ENCODE measurements around the gene ZNF668.
A peak's percentile ranks its signal among the peaks of the same experiment; 100 is the strongest.

ZNF668 gene

GRCh38 chr16:31087971-31088370 is 13.9 kb upstream of the ZNF668 start:
- Histone ChIP-seq H3K4ac (ENCODE audit: low read depth in 1 of 2, low read length in 2 of 2) (no peak overlapping the region), H3K27me3 (ENCODE audit: control insufficient read depth in 1 of 2, insufficient read depth in 1 of 2, low read length in 2 of 2) (no peaks in the 10 kb centered on the region), H3K9ac (ENCODE audit: low read length) (peak overlapping the region; percentile 43), H4K91ac (ENCODE audit: low read length) (peak overlapping the region; percentile 21), H2AFZ (ENCODE audit: low read depth, low read length) (no peak overlapping the region), H2BK120ac (ENCODE audit: low read depth, low read length) (no peak overlapping the region), H3K4me2 (ENCODE audit: low read length, poor library complexity, severe bottlenecking) (no peak overlapping the region), H3K36me3 (ENCODE audit: control insufficient read depth in 1 of 2, insufficient read depth in 2 of 2, low read depth in 1 of 2, low read length in 2 of 2) (peaks cover 79 to 87% of the 10 kb centered on the region in 2 experiments), H3K79me1 (replicated peaks; ENCODE audit: low read length, poor library complexity, severe bottlenecking) (peaks cover 48% of the 10 kb centered on the region), H2BK12ac (ENCODE audit: low read length in 2 of 2) (no peak overlapping the region), H3K18ac (ENCODE audit: low read depth in 1 of 2, low read length in 2 of 2) (no peak overlapping the region), H2BK5ac (ENCODE audit: low read depth, low read length, poor library complexity, severe bottlenecking) (no peak overlapping the region), H3K4me1 (ENCODE audit: control insufficient read depth, insufficient read depth, low read depth, low read length) (peaks cover 33% of the 10 kb centered on the region), H3K23ac (ENCODE audit: low read length in 2 of 2) (no peak overlapping the region), H3K27ac (ENCODE audit: low read length, poor library complexity, severe bottlenecking) (no peak overlapping the region), H4K8ac (ENCODE audit: low read length) (no peak overlapping the region), H3K14ac (ENCODE audit: low read length in 2 of 2) (no peak overlapping the region), H2AK5ac (ENCODE audit: low read length, severe bottlenecking) (no peak overlapping the region), H3K4me3 (ENCODE audit: insufficient read depth in 1 of 2, low read depth in 1 of 2, low read length in 2 of 2) (no peak overlapping the region), H2BK15ac (ENCODE audit: low read depth, poor library complexity, severe bottlenecking) (no peak overlapping the region), H3K9me3 (ENCODE audit: control insufficient read depth, low read length) (no peaks in the 10 kb centered on the region)
- DNase-seq, result no peak
- WGBS, result 100% methylated on average over 4 of the region's 5 CpGs

GRCh38 chr16:31087481-31087880 is 13.4 kb upstream of the ZNF668 start:
- 96% methylated on average over 8 of the region's 8 CpGs for WGBS
- no peak overlapping the region for H2AFZ ChIP-seq (ENCODE audit: low read depth, low read length)
- DNase-seq, result no peak
- H2BK120ac ChIP-seq (ENCODE audit: low read depth, low read length), result no peak overlapping the region
- no peak overlapping the region for H3K27ac ChIP-seq (ENCODE audit: low read length, poor library complexity, severe bottlenecking)
- no peak overlapping the region for H3K18ac ChIP-seq (ENCODE audit: low read depth in 1 of 2, low read length in 2 of 2)
- H4K91ac ChIP-seq (ENCODE audit: low read length), result no peak overlapping the region
- H3K9me3 ChIP-seq (ENCODE audit: control insufficient read depth, low read length), result no peaks in the 10 kb centered on the region
- H3K4ac ChIP-seq (ENCODE audit: low read depth in 1 of 2, low read length in 2 of 2), result no peak overlapping the region
- H2BK5ac ChIP-seq (ENCODE audit: low read depth, low read length, poor library complexity, severe bottlenecking), result no peak overlapping the region
- H3K4me2 ChIP-seq (ENCODE audit: low read length, poor library complexity, severe bottlenecking), result no peak overlapping the region
- peaks cover 32% of the 10 kb centered on the region for H3K4me1 ChIP-seq (ENCODE audit: control insufficient read depth, insufficient read depth, low read depth, low read length)
- H3K36me3 ChIP-seq (ENCODE audit: control insufficient read depth in 1 of 2, insufficient read depth in 2 of 2, low read depth in 1 of 2, low read length in 2 of 2), result peaks cover 84 to 88% of the 10 kb centered on the region in 2 experiments
- H2BK12ac ChIP-seq (ENCODE audit: low read length in 2 of 2), result no peak overlapping the region
- no peak overlapping the region for H3K14ac ChIP-seq (ENCODE audit: low read length in 2 of 2)
- no peak overlapping the region for H2BK15ac ChIP-seq (ENCODE audit: low read depth, poor library complexity, severe bottlenecking)
- no peak overlapping the region for H3K4me3 ChIP-seq (ENCODE audit: insufficient read depth in 1 of 2, low read depth in 1 of 2, low read length in 2 of 2)
- no peak overlapping the region for H2AK5ac ChIP-seq (ENCODE audit: low read length, severe bottlenecking)
- H3K27me3 ChIP-seq (ENCODE audit: control insufficient read depth in 1 of 2, insufficient read depth in 1 of 2, low read length in 2 of 2), result no peaks in the 10 kb centered on the region
- H4K8ac ChIP-seq (ENCODE audit: low read length), result no peak overlapping the region
- peak overlapping the region; percentile 43 for H3K9ac ChIP-seq (ENCODE audit: low read length)
- peaks cover 45% of the 10 kb centered on the region for H3K79me1 ChIP-seq (replicated peaks; ENCODE audit: low read length, poor library complexity, severe bottlenecking)
- no peak overlapping the region for H3K23ac ChIP-seq (ENCODE audit: low read length in 2 of 2)

GRCh38 chr16:31086629-31086906 is 12.5 kb upstream of the ZNF668 start:
- Histone ChIP-seq H3K36me3 (ENCODE audit: control insufficient read depth in 1 of 2, insufficient read depth in 2 of 2, low read depth in 1 of 2, low read length in 2 of 2) (peaks cover 93% of the 10 kb centered on the region in 2 experiments), H4K91ac (ENCODE audit: low read length) (no peak overlapping the region), H3K14ac (ENCODE audit: low read length in 2 of 2) (no peak overlapping the region), H2BK5ac (ENCODE audit: low read depth, low read length, poor library complexity, severe bottlenecking) (no peak overlapping the region), H3K9ac (ENCODE audit: low read length) (no peak overlapping the region), H3K9me3 (ENCODE audit: control insufficient read depth, low read length) (no peaks in the 10 kb centered on the region), H4K8ac (ENCODE audit: low read length) (no peak overlapping the region), H3K4me1 (ENCODE audit: control insufficient read depth, insufficient read depth, low read depth, low read length) (peaks cover 38% of the 10 kb centered on the region), H2AK5ac (ENCODE audit: low read length, severe bottlenecking) (no peak overlapping the region), H3K79me1 (replicated peaks; ENCODE audit: low read length, poor library complexity, severe bottlenecking) (peaks cover 45% of the 10 kb centered on the region), H3K27me3 (ENCODE audit: control insufficient read depth in 1 of 2, insufficient read depth in 1 of 2, low read length in 2 of 2) (no peaks in the 10 kb centered on the region), H2BK15ac (ENCODE audit: low read depth, poor library complexity, severe bottlenecking) (no peak overlapping the region), H3K27ac (ENCODE audit: low read length, poor library complexity, severe bottlenecking) (no peak overlapping the region), H2BK12ac (ENCODE audit: low read length in 2 of 2) (no peak overlapping the region), H3K4me3 (ENCODE audit: insufficient read depth in 1 of 2, low read depth in 1 of 2, low read length in 2 of 2) (no peak overlapping the region), H3K4me2 (ENCODE audit: low read length, poor library complexity, severe bottlenecking) (no peak overlapping the region), H3K18ac (ENCODE audit: low read depth in 1 of 2, low read length in 2 of 2) (no peak overlapping the region), H3K23ac (ENCODE audit: low read length in 2 of 2) (no peak overlapping the region), H2BK120ac (ENCODE audit: low read depth, low read length) (no peak overlapping the region), H3K4ac (ENCODE audit: low read depth in 1 of 2, low read length in 2 of 2) (no peak overlapping the region), H2AFZ (ENCODE audit: low read depth, low read length) (no peak overlapping the region)
- DNase-seq, result no peak
- 88% methylated on average over 6 of the region's 6 CpGs for WGBS

- H3K18ac ChIP-seq (ENCODE audit: low read depth in 1 of 2, low read length in 2 of 2), result no peak overlapping the region
- H2BK12ac ChIP-seq (ENCODE audit: low read length in 2 of 2), result no peak overlapping the region
- H3K9ac ChIP-seq (ENCODE audit: low read length), result no peak overlapping the region
- H3K23ac ChIP-seq (ENCODE audit: low read length in 2 of 2), result no peak overlapping the region
- peaks cover 50% of the 10 kb centered on the region for H3K79me1 ChIP-seq (replicated peaks; ENCODE audit: low read length, poor library complexity, severe bottlenecking)
- H4K91ac ChIP-seq (ENCODE audit: low read length), result no peak overlapping the region
- H3K4me3 ChIP-seq (ENCODE audit: insufficient read depth in 1 of 2, low read depth in 1 of 2, low read length in 2 of 2), result no peak overlapping the region
- no peaks in the 10 kb centered on the region for H3K27me3 ChIP-seq (ENCODE audit: control insufficient read depth in 1 of 2, insufficient read depth in 1 of 2, low read length in 2 of 2)
- H2BK5ac ChIP-seq (ENCODE audit: low read depth, low read length, poor library complexity, severe bottlenecking), result no peak overlapping the region
- no peak overlapping the region for H3K4ac ChIP-seq (ENCODE audit: low read depth in 1 of 2, low read length in 2 of 2)
- H2BK15ac ChIP-seq (ENCODE audit: low read depth, poor library complexity, severe bottlenecking), result no peak overlapping the region
- 94% methylated on average over 18 of the region's 18 CpGs for WGBS
- H3K4me2 ChIP-seq (ENCODE audit: low read length, poor library complexity, severe bottlenecking), result no peak overlapping the region
- H3K36me3 ChIP-seq (ENCODE audit: control insufficient read depth in 1 of 2, insufficient read depth in 2 of 2, low read depth in 1 of 2, low read length in 2 of 2), result peaks cover 94% of the 10 kb centered on the region in 2 experiments
- no peak overlapping the region for H3K27ac ChIP-seq (ENCODE audit: low read length, poor library complexity, severe bottlenecking)
- H2AFZ ChIP-seq (ENCODE audit: low read depth, low read length), result no peak overlapping the region
- no peaks in the 10 kb centered on the region for H3K9me3 ChIP-seq (ENCODE audit: control insufficient read depth, low read length)
- peaks cover 39% of the 10 kb centered on the region for H3K4me1 ChIP-seq (ENCODE audit: control insufficient read depth, insufficient read depth, low read depth, low read length)
- H2AK5ac ChIP-seq (ENCODE audit: low read length, severe bottlenecking), result no peak overlapping the region
- no peak overlapping the region for H3K14ac ChIP-seq (ENCODE audit: low read length in 2 of 2)
- DNase-seq, result no peak
- no peak overlapping the region for H2BK120ac ChIP-seq (ENCODE audit: low read depth, low read length)
- no peak overlapping the region for H4K8ac ChIP-seq (ENCODE audit: low read length)
Observed at GRCh38 chr16:31085873-31086628, 12.0 kb upstream of the ZNF668 start.
